HG02759 (cell line): ENCODE measurements around the gene MSI2.

ENCODE experiments used
- ATAC-seq: cut with Tn5 transposase; IDR thresholded peaks from one replicate; pipeline ENCODE4 v1.9.1; 2021; ENCODE audit warnings: mild to moderate bottlenecking, moderate library complexity; ENCODE audit not compliant: unreplicated experiment

Gene MSI2

GRCh38 chr17:57531648-57532504 lies 275.6 kb downstream of the MSI2 start:
- no peak for ATAC-seq

DNA sequence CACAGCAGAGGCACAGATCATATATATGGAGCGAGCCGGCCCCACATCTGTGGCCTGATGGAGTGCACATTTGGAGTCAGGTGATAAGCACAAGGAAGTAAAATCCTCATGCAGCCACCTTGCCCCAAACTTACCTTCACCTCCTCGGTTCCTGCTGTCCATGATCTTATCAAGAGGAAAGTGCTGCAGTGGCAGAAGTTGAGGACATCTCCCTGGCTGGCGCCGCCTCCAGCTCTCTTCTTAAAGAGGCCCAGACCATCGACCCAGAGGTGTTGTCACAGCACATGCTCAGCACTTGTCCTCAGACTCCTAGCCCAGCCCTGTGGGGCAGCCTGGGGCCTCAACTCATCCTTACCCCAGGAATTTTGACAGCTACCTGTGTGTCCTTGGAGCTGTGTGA lies 276.2 kb downstream of the MSI2 start:
- no peak for ATAC-seq

GRCh38 chr17:57532966-57533365 lies 276.6 kb downstream of the MSI2 start:
- no peak for ATAC-seq

- ATAC-seq = no peak
Measured at GRCh38 chr17:57533684-57534305, 277.5 kb downstream of the MSI2 start.

DNA sequence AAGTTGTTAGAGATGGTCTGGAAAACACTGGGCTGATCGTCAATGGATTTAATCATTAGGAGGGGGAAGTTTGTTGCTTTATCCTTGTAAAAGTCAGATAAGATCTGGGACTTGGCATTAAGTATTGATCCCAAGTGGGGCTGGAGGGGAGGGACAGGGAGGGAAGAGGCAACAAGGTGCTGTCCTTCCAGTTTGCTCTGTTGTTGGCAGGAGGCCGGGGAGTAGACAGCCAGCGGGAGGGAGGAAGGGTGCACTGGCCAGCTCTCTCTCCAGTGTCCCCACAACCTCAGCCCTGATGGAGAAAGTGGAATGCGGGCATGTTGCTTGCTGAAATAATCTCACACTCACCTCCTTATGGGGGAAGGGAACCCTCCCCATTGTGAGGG lies 278.5 kb downstream of the MSI2 start:
- ATAC-seq = no peak

GRCh38 chr17:57535249-57535966 lies 279.1 kb downstream of the MSI2 start:
- no peak for ATAC-seq

GRCh38 chr17:57536289-57536688 lies 280.0 kb downstream of the MSI2 start:
- ATAC-seq = no peak

DNA sequence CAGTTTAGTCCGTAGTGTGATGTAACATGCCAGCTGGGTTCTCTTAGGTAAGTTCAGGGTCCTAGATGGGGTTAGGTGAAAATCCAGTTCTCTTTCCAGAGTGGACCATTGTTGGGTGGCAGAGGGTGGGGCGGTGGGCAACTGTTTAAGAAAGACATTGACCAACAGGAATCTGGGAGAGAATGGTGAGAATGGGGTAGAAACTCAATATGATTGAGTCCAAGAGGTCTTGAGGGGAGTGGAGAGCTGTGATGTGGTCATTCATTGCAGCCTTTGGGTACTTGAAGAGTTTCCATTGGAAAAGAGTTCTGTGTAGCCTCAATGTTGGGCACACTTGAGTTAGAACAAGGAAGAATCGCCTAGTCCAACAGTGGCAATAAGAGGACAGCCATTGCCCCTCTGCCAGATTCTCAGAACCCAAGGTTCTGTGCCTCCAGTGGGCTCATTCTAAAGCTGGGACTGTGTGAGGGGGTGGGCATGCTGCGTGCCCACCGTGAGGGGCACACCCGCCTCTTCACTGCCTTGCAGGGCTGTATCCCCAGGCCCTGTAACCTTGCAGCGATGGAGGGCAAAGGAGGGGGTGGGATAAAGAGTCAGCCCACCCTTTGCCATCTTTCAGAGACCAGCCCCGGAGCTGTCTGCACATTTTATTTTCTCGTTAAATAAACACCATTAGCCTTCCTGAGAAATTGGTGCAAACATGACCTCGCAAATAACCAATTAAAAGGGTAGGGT lies 280.6 kb downstream of the MSI2 start:
- ATAC-seq = no peak

DNA sequence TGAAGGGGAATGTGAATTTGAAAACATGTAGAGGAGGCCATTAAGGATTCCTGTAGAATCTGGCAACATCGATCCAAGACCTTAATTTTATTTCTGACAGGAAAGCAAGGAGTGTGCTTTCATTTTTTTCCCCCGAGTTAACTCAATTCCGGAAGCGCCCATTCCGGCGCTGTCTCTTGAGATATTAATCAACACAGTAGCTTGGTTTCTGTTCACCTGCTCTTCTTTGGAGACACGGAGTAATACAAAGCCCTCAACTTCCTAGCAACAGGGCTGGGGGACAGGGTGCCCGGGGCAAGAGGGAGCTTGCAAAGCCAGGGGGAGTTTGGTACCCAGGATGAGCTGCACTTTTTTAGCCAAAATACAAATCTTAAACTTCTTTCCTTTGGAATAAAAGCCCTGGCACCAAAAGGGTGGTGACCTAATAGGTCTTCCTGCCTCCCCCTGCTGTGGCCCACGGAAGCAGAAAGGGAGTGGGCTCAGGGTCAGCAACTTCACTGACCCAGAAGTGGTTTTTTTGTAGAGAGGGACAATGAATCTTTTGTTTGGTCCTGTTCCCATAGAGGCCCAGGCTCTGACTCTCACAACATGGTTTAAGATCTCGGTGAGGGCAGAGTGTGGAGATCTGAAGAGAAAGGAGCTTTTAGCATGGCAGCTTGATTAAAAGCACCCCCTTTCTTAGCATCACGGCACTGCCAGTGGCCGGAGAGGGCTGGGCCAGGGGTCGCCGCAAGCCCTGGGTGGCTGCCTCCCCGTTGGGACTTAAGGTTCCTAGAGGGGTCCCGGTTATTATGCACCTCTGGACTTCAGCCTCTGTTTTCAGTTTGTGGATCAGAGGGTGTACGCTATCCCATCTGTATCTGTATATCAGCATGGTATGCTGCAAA lies 281.4 kb downstream of the MSI2 start:
- ATAC-seq = no peak

- ATAC-seq = no peak
Measured at GRCh38 chr17:57538736-57539456, 282.6 kb downstream of the MSI2 start.

- no peak for ATAC-seq
Measured at GRCh38 chr17:57539529-57540301, 283.4 kb downstream of the MSI2 start.

DNA sequence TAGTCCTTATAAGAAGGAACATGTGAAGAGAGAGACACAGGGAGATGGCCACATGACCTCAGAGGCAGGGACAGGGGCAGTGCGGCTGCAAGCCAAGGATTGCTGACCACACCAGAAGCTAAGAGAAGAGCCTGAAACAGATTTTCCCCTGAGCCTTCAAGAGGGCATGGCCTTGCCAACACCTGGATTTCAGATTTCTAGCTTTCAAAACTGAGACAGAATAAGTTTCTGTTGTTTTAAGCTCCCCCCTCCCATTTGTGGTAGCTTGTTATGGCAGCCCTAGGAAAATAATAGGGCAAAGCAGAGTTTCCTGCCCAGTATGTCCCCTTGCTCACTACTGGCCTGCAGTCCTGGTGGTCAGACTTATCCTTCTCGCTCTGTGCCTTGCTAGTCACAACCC lies 284.3 kb downstream of the MSI2 start:
- no peak for ATAC-seq

DNA sequence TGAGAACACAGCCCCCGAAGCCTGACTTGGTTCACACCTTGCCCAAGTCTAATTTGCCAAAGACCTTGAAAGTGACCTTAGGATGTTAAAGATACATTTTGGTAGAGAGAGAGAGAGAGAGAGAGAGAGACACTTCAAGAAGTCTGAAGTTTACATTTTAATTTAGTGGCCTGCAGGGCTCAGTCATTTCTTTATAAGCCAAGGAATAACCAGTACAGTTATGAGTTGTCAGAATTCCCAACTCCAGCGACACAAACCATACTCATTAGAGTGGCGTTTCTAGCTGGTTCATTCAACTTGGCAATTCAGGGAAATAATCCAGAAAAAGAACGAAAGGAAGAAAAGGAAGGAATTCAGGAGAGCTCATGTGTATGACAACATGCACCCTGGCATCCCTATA lies 284.7 kb downstream of the MSI2 start:
- no peak for ATAC-seq

DNA sequence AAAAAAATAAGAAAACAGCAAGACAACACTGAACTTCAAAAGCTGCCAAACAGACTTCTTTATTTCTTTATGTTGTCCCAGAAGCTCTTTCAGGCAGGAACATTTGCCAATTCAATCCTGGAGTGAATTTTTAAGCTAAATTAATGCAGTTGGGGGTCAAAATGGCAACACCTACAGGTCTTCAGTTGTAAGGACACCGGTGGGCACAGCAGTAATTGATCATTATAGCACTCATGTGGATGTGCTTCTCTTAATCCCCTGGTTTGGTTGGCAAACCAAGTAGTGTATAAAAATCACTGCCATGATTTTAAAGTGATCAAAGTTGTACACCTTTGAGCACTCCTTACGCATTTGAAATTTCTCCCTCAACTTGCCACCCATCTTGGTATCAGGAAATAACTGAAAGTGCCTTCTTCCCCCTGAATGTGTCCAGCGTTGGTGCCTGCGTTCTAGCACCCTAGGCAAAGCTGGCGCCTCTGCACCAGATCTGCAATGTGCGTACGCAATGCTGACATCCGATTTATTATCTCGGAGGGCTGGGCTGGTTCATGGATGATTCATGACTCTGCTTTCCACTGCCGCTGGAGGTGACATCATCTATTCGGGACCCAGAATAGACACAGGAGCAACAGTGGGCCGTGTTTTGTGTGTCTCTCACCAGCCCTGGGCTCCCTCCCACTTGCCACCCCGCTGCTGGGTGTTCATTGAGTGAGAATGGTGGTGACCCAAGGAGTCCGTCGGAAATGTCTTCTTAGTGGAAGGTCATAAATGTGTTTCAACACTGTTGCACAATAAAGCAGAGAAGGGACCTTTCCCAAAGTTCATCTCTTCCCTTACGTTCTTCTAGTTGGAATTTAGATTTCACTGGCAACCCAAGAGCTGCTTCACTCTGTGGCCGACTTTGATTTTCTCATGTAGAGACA lies 285.4 kb downstream of the MSI2 start:
- no peak for ATAC-seq

GRCh38 chr17:57542510-57542909 lies 286.2 kb downstream of the MSI2 start:
- no peak for ATAC-seq

DNA sequence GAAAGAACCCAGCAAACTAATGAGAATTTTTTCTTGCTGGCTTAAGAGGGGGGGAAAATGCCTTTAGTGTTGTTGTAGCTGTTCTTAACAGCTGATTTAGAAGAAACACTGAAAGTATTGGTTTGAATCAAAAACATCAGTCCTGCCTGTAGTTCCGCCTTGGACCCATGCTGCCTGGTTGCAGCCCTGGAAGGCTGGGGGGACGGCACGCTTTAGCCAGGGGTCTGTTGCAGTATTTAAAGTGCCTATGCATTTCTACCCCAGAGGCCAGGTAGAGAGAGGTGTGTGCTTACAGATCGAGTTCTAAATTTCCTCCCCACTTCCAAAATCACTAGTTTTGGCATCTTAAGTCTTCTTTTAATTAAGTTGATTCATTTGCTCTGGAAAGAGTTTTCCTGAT lies 286.9 kb downstream of the MSI2 start:
- ATAC-seq = no peak

- no peak for ATAC-seq
Measured at GRCh38 chr17:57544401-57544800, 288.1 kb downstream of the MSI2 start.
